Amniotic epithelial cell (primary cell): ENCODE results near the gene SLC10A6.
A peak's percentile ranks its signal among the peaks of the same experiment; 100 is the strongest.

Experiments
- DNase-seq: peaks from one replicate; pipeline ENCODE4 v3.0.0-alpha.2; 2010; ENCODE audit warnings: low read depth

The SLC10A6 gene

DNA sequence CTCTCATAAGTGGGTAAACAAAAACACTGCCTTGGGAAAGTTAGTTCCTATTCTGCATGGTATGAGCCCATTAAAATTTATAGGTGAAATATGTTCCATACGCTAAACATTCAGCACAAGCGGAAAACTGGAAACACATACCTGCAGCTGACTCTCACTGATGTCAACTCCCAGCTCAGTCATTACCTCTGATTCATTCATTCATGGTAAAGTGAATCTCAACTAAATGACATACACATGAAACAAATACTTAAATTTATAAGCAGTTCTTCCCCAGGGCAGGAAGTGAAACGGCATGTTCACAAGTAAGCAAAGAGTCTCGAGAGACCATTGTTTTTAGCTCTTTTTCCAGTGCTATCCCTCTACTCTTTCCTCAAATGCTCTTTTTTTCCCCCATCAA lies 1.6 kb downstream of the SLC10A6 start:
- no peak for DNase-seq

DNA sequence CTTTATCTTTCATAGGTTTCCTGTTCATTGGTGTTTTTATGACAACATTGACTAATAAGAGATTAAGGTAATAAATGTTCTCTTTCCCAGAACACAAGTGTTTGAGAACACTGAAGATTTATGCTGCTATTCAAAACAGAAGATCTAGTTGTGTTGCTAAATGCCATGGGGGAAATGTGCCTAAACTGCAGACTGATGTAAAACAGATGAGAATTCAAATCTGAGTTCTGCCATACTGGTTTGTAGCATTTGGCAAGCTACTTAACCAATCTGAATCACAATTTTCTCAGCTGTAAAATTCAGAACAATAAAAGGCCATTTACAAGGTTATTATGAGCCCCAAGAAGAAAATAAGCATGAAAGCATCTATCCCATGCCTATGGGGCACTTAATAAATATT lies 2.3 kb downstream of the SLC10A6 start:
- DNase-seq, result peak; percentile 68

GRCh38 chr4:86845593-86845992 lies 3.6 kb downstream of the SLC10A6 start:
- no peak for DNase-seq

DNA sequence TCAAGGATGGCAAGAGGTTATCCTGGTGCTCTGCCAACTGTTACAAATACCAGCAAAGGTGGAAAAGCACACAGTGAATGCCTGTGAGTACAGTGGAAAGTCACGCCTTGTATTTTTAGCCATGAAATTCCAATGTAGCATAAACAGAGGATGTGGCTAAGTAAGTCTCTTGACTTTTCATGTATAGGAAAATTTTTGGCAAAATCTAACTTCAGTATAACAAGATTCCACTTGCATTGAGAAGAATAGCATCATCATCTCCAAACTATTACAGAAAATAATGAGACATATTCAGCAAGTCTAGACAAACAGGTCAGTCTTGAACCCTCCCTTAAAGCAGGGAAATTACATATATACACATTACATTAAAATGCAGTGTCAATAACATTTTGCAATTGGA lies 7.9 kb downstream of the SLC10A6 start:
- DNase-seq, result no peak

DNA sequence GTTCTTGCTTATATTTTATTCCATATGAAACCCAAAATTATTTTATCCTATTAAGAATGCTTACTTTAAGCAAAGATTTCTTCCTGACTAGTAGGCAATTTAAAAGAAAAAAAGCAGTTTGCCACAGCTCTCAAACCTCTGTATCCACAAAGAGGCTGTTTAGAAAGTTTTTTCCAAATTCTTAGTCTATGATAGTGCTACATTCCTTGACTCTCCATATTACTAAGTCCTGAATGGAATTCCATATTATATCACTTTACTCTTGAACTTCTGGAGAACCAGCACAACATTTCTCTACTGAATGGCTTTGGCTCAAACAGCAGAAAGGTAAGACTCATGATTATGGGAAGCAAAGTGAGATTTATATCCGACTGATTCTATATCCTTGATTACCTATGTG lies 8.3 kb downstream of the SLC10A6 start:
- no peak for DNase-seq

DNA sequence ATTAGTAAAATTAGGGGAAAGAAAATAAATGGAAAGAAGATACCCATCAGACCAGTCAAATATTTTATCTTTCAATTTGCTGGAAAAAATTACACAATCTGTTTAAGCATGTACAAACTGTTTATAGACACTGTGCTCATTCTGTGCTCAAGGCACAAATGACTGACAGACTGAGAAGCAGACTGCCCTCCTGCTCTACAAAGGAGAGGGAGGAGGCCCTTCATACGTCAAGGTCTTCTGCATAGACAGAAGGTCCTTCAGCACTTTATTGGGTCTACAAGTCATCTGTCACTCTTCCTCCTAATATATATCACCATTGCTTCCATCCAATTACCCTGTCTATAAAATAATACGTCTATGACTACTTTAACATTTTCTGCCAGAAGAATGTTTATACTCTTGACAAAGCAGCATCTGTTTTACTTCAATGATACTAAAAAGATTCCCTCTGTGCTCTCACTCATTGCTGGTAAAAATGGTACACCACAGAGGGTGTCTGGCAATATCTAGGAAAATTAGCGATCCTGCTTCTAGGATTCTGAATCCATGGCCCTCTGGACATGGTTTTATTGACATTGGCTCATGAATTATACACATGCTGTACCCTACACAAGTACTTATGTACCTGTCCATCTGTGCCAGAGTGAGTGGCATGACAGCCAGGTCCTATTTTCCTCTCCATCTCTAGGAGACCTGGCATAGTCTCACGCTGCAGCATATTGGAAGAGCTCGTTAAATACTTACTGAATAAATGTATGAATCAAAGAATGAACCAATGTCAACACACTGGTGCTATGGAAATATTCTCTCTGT lies 11.3 kb downstream of the SLC10A6 start:
- DNase-seq, result no peak

- DNase-seq, result no peak
Observed at GRCh38 chr4:86835677-86836076, 13.5 kb downstream of the SLC10A6 start.

GRCh38 chr4:86834901-86835300 lies 14.3 kb downstream of the SLC10A6 start:
- peak; percentile 42 for DNase-seq

DNA sequence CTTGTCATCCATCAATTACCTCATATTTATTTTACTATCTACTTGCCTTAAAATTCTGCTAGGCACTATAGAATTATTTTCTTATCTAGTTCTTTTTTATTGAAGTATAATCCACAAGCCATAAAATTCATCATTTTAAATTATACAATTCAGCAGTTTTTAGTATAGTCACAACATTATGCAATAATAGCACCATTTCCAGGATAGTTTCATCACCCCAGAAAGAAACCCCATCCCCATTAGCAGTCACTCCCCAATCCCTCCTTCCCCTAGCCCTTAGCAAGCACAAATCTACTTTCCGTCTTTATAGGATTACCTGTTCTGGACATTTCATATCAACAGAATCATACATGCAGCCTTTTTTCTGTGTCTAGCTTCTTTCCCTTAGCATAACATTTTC lies 15.6 kb downstream of the SLC10A6 start:
- no peak for DNase-seq

- peak; percentile 93 for DNase-seq
Observed at GRCh38 chr4:86831262-86832130, 17.7 kb downstream of the SLC10A6 start.

- no peak for DNase-seq
Observed at GRCh38 chr4:86825511-86825910, 23.7 kb downstream of the SLC10A6 start.

DNA sequence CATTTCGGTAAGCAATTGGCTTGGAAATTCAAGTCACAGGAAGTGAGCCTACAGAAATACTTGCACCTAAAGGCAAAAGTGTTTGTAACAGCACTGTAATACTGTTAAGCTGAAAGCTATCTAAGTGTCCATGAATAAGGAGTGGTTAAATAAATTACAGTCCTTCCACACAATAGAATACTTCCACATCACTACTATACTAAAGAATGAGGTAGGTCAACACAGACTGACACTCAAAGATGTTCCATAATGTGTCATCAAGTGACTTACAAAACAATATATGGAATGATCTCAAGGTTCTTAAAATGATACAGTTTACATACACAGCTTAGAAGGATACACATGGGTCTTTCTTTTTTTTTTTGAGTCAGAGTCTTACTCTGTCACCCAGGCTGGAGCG lies 27.0 kb downstream of the SLC10A6 start:
- DNase-seq, result no peak

DNA sequence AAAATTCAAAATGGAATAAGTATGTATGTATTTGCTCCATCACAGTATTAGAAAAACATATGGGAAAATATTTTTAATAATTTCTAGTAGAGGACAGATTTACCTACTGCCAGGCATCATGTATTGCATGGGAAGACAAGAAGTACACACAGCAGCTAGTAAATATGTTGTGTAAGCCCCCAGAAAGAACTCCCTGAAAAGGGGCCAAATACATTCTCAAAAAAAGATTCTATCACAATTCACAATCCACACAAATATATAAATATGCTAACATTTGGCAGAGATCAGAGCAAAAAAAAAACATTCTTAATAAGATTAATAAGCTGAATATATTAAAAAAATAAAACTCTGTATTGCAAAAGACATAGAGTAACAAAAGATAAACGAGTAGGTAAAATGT lies 28.0 kb downstream of the SLC10A6 start:
- DNase-seq, result no peak

GRCh38 chr4:86819561-86819960 lies 29.6 kb downstream of the SLC10A6 start:
- DNase-seq, result no peak

DNA sequence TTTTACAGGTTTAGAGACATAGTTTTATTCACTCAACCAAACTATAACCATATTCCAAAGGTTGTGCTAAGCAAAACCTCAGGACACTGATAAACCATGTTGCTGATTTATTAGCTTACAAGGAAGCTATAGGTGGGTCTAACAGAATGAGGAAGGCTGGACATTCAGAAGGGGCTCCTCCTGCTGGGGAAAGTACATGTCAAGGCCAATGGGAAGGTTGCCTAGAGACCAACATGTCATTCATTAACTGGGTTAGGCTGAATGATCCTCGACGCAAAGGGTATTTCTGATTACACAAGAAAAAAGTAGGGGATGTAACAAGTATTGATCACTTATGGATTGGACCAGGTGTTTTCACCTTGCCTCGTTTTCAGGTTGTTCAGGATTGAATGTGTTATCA lies 30.3 kb downstream of the SLC10A6 start:
- no peak for DNase-seq

DNA sequence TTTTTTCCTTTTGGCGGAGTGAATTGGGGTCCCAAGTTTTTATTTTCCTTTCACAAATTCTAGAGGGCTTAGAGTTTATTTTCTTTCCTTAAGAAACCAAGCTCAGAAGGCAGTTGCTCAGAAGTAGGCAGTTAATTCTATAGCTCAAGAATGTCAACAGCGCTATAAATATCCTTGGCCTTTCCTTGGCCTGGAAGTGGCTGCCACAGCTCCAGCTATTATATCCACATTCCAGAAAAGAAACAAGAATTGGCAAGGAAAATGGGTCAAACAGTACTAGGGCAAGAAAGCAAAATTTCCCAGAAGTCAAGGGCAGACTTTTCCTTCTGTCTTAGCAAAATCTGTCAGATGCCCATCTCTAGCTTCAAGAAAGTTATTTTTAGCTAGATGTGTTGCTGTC lies 31.0 kb downstream of the SLC10A6 start:
- peak; percentile 7 for DNase-seq

GRCh38 chr4:86816501-86817273 lies 32.5 kb downstream of the SLC10A6 start:
- DNase-seq, result no peak

GRCh38 chr4:86815653-86816052 lies 33.5 kb downstream of the SLC10A6 start:
- DNase-seq, result no peak

DNA sequence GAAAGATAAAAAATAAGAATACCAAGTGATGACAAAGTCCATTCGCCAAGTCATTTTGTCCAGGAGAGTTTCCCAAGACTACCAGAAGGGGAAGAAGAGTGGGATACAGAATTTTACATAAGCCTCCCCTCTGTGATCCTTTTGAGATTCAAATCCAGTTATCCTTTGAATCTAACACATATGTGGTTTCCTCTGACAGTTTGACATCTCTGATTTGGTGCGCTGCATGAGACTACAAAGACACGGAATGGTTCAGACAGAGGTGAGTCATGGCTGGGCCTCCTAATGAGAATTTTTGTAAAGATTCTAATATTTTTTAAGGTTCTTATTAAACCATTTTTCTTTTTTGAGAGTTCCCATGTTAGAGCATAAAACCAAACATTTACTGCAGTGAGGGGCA lies 38.3 kb downstream of the SLC10A6 start:
- DNase-seq, result peak; percentile 12

DNA sequence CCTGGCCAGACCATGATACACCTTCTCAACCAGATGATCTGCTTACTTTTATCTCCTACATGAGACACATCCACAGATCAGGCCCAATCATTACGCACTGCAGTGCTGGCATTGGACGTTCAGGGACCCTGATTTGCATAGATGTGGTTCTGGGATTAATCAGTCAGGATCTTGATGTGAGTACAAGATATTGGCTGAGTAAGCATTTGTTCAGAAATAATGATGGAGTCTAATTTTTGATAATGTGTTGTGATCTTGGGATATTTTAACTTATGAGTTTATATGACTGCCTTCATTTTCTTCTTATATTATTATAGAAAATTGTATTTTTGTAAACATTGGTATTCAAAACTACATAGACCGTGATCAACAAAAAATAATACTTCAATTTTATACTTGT lies 39.4 kb downstream of the SLC10A6 start:
- no peak for DNase-seq

DNA sequence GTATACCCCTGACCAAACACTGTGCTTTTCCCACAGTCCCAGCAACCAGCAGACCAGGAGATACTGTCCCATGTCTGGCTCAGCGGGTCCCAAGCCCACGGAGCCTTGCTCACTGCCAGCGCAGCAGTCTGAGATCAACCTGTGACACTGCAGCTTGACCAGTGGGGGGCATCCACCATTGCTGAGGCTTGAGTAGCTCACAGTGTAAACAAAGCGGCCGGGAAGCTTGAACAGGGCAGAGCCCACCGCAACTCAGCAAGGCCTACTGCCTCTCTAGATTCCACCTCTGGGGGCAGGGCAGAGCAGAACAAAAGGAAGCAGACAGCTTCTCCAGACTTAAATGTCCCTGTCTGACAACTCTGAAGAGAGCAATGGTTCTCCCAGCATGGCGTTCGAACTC lies 58.1 kb downstream of the SLC10A6 start:
- DNase-seq, result no peak

DNA sequence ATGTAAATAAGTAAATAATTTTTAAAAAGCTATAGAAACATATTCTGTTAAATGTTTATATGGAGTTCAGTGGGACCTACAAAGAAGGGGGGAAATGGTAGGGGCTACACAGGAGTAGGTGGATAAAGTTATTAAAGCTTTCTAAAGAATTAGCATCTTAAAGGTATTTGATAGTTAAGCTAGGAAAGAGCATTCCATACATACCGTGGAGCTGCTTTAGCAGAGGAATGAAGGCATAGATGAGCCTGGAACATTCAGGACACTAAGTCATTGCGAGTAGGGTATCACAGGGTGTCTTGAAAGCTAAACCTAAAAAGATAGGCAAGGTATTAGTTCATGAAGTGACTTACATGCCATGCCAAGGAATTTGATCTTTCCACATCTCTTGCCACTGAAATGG lies 60.4 kb downstream of the SLC10A6 start:
- DNase-seq, result no peak

GRCh38 chr4:86778175-86778574 lies 71.0 kb downstream of the SLC10A6 start:
- peak; percentile 1 for DNase-seq
